Astrocyte of the spinal cord (primary cell): ENCODE data around the gene MAMDC2.

Experiments
- DNase-seq: peaks from one replicate; pipeline ENCODE4 v3.0.0; 2011; ENCODE audit warnings: low read depth, low spot score
- H3K4me3 ChIP-seq: 2 replicates; pipeline ENCODE4 v1.5.1; 2011; ENCODE audit warnings: low read depth, mild to moderate bottlenecking, low read length, moderate library complexity
- in situ Hi-C: cut with HindIII; loops from 2 replicates; pipeline ENCODE4 v1.10.0; 2017; ENCODE audit warnings: low sequenced_read_pairs
- TF ChIP-seq, protein P1 (sequence below): IDR thresholded peaks from 2 replicates; pipeline ENCODE4 v1.5.1; 2012; ENCODE audit warnings: low read depth, mild to moderate bottlenecking, low read length, inconsistent platforms

The MAMDC2 gene

DNA sequence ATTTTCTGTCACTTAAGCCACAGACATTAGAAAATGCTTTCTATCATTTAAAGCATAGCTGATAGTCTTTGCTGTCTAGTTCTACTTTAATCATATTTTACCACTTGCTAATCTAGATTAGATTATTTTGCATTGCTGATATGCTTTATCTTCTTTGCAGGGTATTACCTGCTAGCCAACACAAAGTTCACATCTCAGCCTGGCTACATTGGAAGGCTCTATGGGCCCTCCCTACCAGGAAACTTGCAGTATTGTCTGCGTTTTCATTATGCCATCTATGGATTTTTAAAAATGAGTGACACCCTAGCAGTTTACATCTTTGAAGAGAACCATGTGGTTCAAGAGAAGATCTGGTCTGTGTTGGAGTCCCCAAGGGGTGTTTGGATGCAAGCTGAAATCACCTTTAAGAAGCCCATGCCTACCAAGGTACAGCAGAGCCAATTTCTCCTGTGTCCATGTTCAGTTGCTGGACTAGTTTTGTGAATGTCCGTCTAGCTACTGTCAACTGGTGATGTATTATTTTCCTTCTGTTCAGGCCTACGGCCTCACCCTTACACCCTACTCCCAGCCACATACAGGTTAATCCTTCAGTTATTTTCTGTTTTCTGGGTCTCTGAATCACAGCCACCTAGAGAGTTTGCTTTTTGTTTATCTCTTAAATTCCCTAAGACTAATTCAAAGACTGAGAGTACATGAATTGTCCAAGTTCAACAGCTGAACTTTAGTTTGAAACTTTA lies 99.9 kb downstream of the MAMDC2 start:
- in situ Hi-C loops = no loop called here
- no peak overlapping the region for H3K4me3 ChIP-seq
- no peak for DNase-seq
- TF ChIP-seq, protein P1, sequence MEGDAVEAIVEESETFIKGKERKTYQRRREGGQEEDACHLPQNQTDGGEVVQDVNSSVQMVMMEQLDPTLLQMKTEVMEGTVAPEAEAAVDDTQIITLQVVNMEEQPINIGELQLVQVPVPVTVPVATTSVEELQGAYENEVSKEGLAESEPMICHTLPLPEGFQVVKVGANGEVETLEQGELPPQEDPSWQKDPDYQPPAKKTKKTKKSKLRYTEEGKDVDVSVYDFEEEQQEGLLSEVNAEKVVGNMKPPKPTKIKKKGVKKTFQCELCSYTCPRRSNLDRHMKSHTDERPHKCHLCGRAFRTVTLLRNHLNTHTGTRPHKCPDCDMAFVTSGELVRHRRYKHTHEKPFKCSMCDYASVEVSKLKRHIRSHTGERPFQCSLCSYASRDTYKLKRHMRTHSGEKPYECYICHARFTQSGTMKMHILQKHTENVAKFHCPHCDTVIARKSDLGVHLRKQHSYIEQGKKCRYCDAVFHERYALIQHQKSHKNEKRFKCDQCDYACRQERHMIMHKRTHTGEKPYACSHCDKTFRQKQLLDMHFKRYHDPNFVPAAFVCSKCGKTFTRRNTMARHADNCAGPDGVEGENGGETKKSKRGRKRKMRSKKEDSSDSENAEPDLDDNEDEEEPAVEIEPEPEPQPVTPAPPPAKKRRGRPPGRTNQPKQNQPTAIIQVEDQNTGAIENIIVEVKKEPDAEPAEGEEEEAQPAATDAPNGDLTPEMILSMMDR = no peak

DNA sequence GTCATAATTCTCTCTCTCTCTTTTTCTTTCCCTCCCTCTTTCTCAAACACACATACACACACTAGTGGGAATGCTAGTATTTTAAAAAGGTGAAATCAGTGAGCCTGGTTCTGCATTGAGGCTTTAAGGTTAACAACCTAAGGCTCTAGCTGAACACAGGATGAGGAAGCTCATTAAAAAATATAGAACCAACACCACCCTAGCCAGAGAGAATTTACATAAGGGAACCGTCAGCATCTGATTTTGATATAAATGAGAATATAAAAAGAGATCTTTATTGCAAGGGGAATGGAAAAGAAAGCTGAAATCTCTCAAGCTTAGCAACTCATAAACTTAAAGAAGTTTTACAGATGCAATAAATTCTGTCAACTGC lies 100.5 kb downstream of the MAMDC2 start:
- no peak overlapping the region for H3K4me3 ChIP-seq
- DNase-seq = no peak
- TF ChIP-seq, protein P1 = no peak
- in situ Hi-C loops = no loop called here

DNA sequence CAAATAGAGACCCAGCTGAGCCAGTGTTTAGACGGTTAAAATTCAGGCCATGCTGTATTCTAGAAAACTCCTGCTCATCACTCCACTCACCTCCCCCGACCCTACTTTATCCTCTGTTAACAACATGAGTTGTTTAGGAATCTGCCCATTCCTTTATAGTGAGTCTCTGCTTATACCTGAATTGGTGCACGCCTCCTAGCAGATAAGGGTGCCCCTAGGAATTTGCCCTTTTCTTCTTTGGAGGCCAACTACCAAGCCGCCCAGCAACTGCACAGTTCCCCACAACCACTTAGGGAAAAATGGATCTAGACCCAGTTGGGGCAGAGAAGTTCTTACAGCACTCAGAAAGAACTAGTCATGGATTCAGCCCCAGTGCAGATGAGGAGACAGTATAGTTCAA lies 102.3 kb downstream of the MAMDC2 start:
- in situ Hi-C loops = no loop called here
- H3K4me3 ChIP-seq = no peak overlapping the region
- DNase-seq = no peak
- TF ChIP-seq, protein P1 = no peak

DNA sequence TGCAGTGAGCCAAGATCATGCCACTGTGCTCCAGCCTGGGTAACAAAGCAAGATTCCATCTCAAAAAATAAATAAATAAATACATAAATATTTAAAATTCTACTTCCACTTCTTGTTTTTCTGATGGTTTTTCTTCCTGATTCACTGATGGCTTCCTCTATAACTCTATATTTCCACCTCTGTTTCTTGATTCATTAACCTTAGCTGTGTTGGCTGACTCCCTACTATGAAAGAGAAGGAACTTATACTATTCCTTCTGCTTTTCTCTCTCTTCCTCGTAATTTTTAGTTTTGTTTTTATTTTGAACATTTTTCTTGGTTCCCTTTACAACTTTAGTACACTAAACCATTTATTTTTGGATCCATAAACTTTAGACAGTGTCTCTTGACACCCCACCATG lies 103.5 kb downstream of the MAMDC2 start:
- in situ Hi-C loops = no loop called here
- TF ChIP-seq, protein P1 = no peak

DNA sequence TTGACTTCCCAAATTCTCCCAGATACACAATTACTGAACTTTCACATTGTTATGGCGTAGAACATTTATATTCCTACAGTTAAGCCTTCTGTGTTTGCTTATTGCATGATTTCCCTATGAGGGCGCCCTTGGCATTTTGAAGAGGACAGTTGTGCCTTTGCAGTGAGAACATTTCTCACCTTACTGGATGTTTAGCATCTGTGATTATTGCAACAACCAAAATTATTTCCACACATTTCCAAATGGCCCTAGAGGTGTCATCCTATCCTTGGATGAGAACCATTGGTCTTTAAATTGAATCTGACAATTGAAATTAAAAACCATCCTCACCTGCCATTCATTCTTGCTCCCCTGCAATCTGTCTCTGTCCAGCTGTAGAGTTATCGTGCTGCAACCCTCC lies 104.0 kb downstream of the MAMDC2 start:
- H3K4me3 ChIP-seq = no peak overlapping the region
- TF ChIP-seq, protein P1 = no peak
- no peak for DNase-seq
- in situ Hi-C loops = no loop called here

More for the DNA sequence above, 103.5 kb downstream of the MAMDC2 start:
- H3K4me3 ChIP-seq = no peak overlapping the region
- DNase-seq = no peak

DNA sequence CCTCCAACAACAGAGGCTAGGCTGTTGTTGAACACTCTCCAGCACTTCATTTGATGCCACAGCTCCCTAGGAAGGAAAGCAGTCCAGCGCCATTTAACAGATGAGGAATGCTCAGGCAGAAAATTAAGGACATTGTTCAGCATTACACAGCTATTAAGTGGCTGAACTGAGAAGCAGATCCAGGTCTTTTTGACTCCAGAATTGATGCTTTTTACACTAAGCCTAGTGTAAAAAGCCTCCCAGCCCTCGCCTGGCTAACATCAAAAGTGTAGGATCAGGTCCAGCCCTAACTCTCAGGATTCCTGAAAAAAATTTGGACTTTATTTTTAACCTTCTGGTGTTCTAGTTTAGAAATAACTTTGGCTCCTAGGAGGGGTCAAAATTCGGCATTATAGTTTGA lies 108.7 kb downstream of the MAMDC2 start:
- H3K4me3 ChIP-seq = no peak overlapping the region
- in situ Hi-C loops = no loop called here
- TF ChIP-seq, protein P1 = no peak
- DNase-seq = no peak
